ENCODE data around the gene GDF15.

DNA sequence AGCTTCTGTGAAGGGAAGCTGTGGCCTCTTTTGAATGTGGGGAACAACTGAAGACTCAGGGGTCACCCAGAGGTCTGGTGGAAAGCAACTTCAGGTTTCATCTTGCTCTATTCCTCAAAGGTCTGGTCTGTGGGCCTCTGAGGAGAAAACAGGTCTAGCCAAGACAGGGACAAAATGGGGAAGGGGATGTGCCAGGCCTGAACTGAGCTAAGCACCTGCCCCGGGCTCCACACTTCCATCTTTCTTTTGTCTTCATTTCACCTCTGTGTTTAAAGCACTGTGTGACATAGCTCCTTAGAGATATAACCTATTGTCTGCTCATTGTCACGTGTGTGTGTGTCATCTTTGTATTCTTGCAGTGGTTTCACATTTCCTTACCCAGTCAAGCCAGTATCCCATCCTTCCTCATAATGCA, 19.9 kb upstream of the GDF15 start:
- TF ChIP-seq, protein P1, sequence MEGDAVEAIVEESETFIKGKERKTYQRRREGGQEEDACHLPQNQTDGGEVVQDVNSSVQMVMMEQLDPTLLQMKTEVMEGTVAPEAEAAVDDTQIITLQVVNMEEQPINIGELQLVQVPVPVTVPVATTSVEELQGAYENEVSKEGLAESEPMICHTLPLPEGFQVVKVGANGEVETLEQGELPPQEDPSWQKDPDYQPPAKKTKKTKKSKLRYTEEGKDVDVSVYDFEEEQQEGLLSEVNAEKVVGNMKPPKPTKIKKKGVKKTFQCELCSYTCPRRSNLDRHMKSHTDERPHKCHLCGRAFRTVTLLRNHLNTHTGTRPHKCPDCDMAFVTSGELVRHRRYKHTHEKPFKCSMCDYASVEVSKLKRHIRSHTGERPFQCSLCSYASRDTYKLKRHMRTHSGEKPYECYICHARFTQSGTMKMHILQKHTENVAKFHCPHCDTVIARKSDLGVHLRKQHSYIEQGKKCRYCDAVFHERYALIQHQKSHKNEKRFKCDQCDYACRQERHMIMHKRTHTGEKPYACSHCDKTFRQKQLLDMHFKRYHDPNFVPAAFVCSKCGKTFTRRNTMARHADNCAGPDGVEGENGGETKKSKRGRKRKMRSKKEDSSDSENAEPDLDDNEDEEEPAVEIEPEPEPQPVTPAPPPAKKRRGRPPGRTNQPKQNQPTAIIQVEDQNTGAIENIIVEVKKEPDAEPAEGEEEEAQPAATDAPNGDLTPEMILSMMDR (IDR thresholded peaks at IDR 0.05), result no peak
- no peak for TF ChIP-seq POLR2A (IDR thresholded peaks at IDR 0.05)
